Measurements from ENCODE around the gene HP.

DNA sequence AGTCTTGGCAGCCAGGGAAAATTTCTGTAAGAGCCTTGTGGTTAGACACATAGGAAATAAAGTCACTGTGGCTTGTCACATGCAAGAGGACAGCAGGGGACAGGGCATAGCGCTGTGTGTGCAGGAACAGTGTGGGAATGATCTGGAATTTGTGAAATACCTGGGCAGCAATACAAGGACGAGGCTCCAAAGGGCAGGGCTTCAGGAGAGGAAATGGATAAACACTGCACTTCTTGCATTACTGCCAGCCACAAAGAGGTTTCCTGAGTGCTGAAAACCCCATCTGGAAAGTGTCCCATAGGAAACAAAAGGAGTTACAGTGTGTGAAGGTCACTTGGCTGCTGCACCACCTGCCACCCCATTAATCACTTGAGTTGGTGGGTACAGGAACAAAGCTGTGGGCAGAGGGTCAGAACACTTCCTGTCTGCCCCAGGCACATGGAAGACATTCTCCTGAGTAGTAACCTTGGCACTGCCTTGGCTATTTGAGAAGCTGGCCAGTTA lies 12.1 kb upstream of the HP start:
- TF ChIP-seq, protein P1, sequence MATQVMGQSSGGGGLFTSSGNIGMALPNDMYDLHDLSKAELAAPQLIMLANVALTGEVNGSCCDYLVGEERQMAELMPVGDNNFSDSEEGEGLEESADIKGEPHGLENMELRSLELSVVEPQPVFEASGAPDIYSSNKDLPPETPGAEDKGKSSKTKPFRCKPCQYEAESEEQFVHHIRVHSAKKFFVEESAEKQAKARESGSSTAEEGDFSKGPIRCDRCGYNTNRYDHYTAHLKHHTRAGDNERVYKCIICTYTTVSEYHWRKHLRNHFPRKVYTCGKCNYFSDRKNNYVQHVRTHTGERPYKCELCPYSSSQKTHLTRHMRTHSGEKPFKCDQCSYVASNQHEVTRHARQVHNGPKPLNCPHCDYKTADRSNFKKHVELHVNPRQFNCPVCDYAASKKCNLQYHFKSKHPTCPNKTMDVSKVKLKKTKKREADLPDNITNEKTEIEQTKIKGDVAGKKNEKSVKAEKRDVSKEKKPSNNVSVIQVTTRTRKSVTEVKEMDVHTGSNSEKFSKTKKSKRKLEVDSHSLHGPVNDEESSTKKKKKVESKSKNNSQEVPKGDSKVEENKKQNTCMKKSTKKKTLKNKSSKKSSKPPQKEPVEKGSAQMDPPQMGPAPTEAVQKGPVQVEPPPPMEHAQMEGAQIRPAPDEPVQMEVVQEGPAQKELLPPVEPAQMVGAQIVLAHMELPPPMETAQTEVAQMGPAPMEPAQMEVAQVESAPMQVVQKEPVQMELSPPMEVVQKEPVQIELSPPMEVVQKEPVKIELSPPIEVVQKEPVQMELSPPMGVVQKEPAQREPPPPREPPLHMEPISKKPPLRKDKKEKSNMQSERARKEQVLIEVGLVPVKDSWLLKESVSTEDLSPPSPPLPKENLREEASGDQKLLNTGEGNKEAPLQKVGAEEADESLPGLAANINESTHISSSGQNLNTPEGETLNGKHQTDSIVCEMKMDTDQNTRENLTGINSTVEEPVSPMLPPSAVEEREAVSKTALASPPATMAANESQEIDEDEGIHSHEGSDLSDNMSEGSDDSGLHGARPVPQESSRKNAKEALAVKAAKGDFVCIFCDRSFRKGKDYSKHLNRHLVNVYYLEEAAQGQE (IDR thresholded peaks at IDR 0.05; ENCODE audit: low read depth), result no peak
- TF ChIP-seq, protein P2, sequence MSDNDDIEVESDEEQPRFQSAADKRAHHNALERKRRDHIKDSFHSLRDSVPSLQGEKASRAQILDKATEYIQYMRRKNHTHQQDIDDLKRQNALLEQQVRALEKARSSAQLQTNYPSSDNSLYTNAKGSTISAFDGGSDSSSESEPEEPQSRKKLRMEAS (IDR thresholded peaks at IDR 0.05), result no peak
- no peak for TF ChIP-seq SP1 (IDR thresholded peaks at IDR 0.05; ENCODE audit: low read depth)
- no peak for TF ChIP-seq EZH2 (IDR thresholded peaks at IDR 0.05)
- TF ChIP-seq, protein P3, sequence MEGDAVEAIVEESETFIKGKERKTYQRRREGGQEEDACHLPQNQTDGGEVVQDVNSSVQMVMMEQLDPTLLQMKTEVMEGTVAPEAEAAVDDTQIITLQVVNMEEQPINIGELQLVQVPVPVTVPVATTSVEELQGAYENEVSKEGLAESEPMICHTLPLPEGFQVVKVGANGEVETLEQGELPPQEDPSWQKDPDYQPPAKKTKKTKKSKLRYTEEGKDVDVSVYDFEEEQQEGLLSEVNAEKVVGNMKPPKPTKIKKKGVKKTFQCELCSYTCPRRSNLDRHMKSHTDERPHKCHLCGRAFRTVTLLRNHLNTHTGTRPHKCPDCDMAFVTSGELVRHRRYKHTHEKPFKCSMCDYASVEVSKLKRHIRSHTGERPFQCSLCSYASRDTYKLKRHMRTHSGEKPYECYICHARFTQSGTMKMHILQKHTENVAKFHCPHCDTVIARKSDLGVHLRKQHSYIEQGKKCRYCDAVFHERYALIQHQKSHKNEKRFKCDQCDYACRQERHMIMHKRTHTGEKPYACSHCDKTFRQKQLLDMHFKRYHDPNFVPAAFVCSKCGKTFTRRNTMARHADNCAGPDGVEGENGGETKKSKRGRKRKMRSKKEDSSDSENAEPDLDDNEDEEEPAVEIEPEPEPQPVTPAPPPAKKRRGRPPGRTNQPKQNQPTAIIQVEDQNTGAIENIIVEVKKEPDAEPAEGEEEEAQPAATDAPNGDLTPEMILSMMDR (IDR thresholded peaks at IDR 0.05 in 2 of 3, conservative IDR thresholded peaks at IDR 0.05 in 1 of 3; ENCODE audit: borderline replicate concordance in 1 of 3, insufficient read depth in 1 of 3, low read depth in 2 of 3, low read length in 2 of 3), result no peak
- no peak for TF ChIP-seq POLR2AphosphoS5 (IDR thresholded peaks at IDR 0.05; ENCODE audit: low read depth, low read length)
- TF ChIP-seq, protein P4, sequence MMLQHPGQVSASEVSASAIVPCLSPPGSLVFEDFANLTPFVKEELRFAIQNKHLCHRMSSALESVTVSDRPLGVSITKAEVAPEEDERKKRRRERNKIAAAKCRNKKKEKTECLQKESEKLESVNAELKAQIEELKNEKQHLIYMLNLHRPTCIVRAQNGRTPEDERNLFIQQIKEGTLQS (IDR thresholded peaks at IDR 0.05), result no peak
- no peak for TF ChIP-seq EZH2phosphoT487 (IDR thresholded peaks at IDR 0.05; ENCODE audit: borderline replicate concordance)
- no peak for TF ChIP-seq JUND (IDR thresholded peaks at IDR 0.05)
- no peak for TF ChIP-seq RAD21 (IDR thresholded peaks at IDR 0.05; ENCODE audit: low read depth)
- no peak for TF ChIP-seq EGR1 (IDR thresholded peaks at IDR 0.05; ENCODE audit: low read depth)
